Osteocyte (in vitro differentiated cells): ENCODE data around the gene PDZD2. TPM values are rescaled to one million over a fixed set of nuclear protein-coding genes. Genes with fewer than 3 reads are reported as not detected.

Experiments used
- DNase-seq: peaks from one replicate; pipeline ENCODE4 v3.0.0; 2021; ENCODE audit warnings: mixed read lengths; ENCODE audit not compliant: unreplicated experiment; ENCODE audit errors: extremely low spot score
- H3K27ac Mint-ChIP-seq: one replicate; pipeline ENCODE4 v1.8.0; 2021; ENCODE audit warnings: mild to moderate bottlenecking, mixed read lengths; ENCODE audit not compliant: unreplicated experiment
- H3K27me3 Mint-ChIP-seq: one replicate; pipeline ENCODE4 v1.8.0; 2021; ENCODE audit warnings: mixed read lengths; ENCODE audit not compliant: unreplicated experiment
- H3K36me3 Mint-ChIP-seq: one replicate; pipeline ENCODE4 v1.8.0; 2021; ENCODE audit warnings: mixed read lengths; ENCODE audit not compliant: unreplicated experiment
- H3K4me1 Mint-ChIP-seq: one replicate; pipeline ENCODE4 v1.8.0; 2021; ENCODE audit warnings: mixed read lengths; ENCODE audit not compliant: unreplicated experiment
- H3K4me3 Mint-ChIP-seq: one replicate; pipeline ENCODE4 v1.8.0; 2021; ENCODE audit warnings: mild to moderate bottlenecking, moderate library complexity, mixed read lengths; ENCODE audit not compliant: unreplicated experiment
- H3K9me3 Mint-ChIP-seq: one replicate; pipeline ENCODE4 v1.8.0; 2021; ENCODE audit warnings: mixed read lengths; ENCODE audit not compliant: unreplicated experiment
- total RNA-seq: library from RNA; stranded (reverse); gene quantifications from 2 replicates; pipeline ENCODE4 v1.2.1, GENCODE V29; 2021
- TF ChIP-seq, protein P1 (sequence below): fragments of 200-600 bp; sonication (generic); IDR thresholded peaks from 2 replicates; pipeline ENCODE4 v1.5.0; 2021; ENCODE audit warnings: antibody characterized with exemption, mild to moderate bottlenecking, moderate library complexity

The PDZD2 gene
- total RNA-seq, 1 donor from 2014 or later = 2.3 TPM

DNA sequence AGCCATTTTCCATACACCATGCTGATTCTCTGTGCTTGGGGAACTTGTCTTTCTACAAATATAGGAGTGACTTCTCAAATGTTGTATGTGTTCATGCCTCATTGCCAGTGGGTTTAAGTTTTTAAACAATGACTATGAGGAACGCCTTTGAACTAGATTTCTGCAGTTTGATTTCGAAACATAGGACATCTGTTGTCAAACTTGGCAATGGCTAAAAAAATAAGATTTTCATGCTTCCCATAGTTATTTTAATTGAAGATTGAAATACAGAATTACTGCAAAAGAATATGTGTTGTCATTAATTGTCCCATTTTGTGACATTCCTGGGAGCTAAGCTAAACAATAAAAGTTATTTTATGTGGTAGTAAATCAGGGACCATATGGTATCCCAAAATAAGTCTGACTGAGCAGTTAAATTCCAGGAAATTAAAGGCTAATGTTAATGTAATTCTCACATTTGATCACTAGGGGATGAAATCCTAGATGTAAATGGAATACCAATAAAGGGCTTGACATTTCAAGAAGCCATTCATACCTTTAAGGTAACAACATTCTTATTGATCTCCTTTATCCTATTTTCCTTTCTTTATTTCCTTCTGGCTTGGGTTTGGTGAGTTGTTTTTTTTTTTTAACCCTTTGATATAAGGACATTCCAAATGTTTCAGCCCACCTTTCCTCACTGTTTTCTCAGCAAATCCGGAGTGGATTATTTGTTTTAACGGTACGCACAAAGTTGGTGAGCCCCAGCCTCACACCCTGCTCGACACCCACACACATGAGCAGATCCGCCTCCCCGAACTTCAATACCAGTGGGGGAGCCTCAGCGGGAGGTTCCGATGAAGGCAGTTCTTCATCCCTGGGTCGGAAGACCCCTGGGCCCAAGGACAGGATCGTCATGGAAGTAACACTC is 418.5 kb downstream of the PDZD2 start:
- Mint-ChIP-seq H3K9me3 (no peaks in the 10 kb centered on the region), H3K36me3 (peaks cover 4% of the 10 kb centered on the region), H3K27ac (no peak overlapping the region), H3K4me1 (peaks cover 4% of the 10 kb centered on the region), H3K27me3 (no peaks in the 10 kb centered on the region), H3K4me3 (no peak overlapping the region)
- TF ChIP-seq, protein P1, sequence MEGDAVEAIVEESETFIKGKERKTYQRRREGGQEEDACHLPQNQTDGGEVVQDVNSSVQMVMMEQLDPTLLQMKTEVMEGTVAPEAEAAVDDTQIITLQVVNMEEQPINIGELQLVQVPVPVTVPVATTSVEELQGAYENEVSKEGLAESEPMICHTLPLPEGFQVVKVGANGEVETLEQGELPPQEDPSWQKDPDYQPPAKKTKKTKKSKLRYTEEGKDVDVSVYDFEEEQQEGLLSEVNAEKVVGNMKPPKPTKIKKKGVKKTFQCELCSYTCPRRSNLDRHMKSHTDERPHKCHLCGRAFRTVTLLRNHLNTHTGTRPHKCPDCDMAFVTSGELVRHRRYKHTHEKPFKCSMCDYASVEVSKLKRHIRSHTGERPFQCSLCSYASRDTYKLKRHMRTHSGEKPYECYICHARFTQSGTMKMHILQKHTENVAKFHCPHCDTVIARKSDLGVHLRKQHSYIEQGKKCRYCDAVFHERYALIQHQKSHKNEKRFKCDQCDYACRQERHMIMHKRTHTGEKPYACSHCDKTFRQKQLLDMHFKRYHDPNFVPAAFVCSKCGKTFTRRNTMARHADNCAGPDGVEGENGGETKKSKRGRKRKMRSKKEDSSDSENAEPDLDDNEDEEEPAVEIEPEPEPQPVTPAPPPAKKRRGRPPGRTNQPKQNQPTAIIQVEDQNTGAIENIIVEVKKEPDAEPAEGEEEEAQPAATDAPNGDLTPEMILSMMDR = peak; percentile 36
- no peak for DNase-seq

DNA sequence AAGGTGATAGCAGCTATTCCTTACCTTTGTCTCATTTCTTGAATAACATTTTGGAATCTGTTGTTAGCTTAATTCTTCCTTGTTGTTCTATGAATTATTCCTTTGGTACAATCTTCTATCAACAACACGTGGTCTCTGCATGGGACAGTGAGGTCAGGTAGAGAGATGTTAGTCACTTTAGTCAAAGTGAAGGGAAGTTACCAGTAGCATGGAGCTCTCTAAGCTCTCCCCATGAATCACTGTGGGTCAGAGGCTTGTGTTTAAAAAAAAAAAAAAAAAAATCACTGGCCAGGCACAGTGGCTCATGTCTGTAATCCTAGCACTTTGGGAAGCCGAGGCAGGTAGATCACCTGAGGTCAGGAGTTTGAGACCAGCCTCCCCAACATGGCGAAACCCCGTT is 419.2 kb downstream of the PDZD2 start:
- peaks cover 4% of the 10 kb centered on the region for H3K36me3 Mint-ChIP-seq
- peaks cover 4% of the 10 kb centered on the region for H3K4me1 Mint-ChIP-seq
- DNase-seq = no peak
- TF ChIP-seq, protein P1 = no peak
- no peak overlapping the region for H3K27ac Mint-ChIP-seq
- no peak overlapping the region for H3K4me3 Mint-ChIP-seq
- H3K9me3 Mint-ChIP-seq = no peaks in the 10 kb centered on the region
- H3K27me3 Mint-ChIP-seq = no peaks in the 10 kb centered on the region

DNA sequence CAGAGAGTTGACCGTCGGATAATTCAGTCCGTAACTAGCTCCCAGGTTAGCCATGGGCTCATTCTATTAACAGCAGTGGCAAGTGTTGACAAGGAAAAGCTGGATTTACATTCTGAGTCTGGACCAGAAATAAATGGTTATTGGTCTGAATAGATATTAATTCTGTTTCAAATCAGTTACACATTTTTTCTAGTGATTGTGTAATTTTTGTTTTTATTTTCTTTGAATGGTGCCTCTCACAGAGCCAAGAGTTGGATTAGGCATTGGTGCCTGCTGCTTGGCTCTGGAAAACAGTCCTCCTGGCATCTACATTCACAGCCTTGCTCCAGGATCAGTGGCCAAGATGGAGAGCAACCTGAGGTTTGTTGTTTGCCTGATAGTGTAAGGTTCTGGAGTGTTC is 420.1 kb downstream of the PDZD2 start:
- Mint-ChIP-seq H3K36me3 (peaks cover 4% of the 10 kb centered on the region), H3K27me3 (no peaks in the 10 kb centered on the region), H3K27ac (no peak overlapping the region), H3K4me1 (peaks cover 4% of the 10 kb centered on the region), H3K4me3 (no peak overlapping the region), H3K9me3 (no peaks in the 10 kb centered on the region)
- TF ChIP-seq, protein P1 = no peak
- no peak for DNase-seq

DNA sequence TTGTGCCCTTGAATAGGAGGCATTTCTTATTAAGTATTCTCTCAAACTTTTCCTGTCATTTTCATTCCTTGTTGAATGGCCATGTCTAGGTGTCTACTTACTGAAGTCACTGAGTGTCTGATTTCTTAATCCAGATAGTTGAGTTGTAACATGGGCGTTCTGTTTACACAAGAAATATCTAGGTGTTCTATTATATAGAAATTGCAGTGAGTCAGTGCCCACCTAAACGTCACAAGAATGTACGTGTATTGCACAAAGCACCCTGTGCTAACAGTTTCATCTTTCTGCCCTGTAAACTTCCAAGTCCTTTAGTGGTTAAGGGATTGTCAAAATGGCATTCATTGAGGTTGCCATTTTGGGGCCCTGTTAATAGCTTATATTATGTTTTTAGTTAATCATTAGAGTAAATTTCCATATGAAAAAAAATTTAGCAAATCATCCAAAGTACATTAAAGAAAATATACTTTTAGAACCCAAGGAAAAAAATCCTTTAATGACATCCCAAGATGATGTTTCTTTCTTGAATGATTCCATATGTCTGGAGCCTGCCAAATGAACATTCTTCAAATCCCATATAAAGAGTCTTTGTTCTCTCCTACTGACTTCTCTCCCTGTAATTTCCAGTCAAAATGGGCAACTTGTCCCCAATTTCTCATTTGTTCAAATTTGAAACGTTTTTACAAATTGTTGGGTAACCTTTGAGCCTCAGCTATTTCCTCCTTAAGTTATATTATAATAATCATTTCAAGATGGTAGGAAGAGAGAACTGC is 421.0 kb downstream of the PDZD2 start:
- H3K9me3 Mint-ChIP-seq = no peaks in the 10 kb centered on the region
- TF ChIP-seq, protein P1 = no peak
- peaks cover 4% of the 10 kb centered on the region for H3K4me1 Mint-ChIP-seq
- no peak overlapping the region for H3K27ac Mint-ChIP-seq
- peaks cover 4% of the 10 kb centered on the region for H3K36me3 Mint-ChIP-seq
- no peak for DNase-seq
- no peaks in the 10 kb centered on the region for H3K27me3 Mint-ChIP-seq
- no peak overlapping the region for H3K4me3 Mint-ChIP-seq

DNA sequence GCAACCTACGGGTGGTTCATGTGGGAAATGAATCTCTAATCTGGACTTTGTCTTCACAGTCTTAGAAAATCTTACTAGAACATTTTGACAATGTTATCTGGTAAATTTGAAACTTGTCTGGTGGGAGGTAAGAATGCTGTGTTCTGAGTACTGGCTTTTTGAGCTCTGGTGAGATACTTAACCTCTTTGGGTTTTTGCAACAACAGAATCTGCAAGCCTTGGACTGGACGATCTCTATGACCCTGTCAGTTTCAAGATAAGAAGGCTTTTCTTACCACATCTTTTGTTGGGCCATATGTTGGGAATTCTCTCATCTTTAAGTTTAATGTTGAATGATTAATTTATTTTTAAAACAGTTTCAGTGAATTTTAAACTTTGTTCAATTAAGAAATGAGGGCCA is 422.3 kb downstream of the PDZD2 start:
- no peaks in the 10 kb centered on the region for H3K27me3 Mint-ChIP-seq
- DNase-seq = no peak
- H3K4me3 Mint-ChIP-seq = no peak overlapping the region
- H3K4me1 Mint-ChIP-seq = peaks cover 4% of the 10 kb centered on the region
- H3K27ac Mint-ChIP-seq = no peak overlapping the region
- no peaks in the 10 kb centered on the region for H3K9me3 Mint-ChIP-seq
- H3K36me3 Mint-ChIP-seq = peaks cover 4% of the 10 kb centered on the region
- TF ChIP-seq, protein P1 = no peak
